Activated B cell treated with CpG ODN at 0.5 μM for 24 hours (primary cell): ENCODE data around the gene ACTL8. TPM values are rescaled to one million over a fixed set of nuclear protein-coding genes. Genes with fewer than 3 reads are reported as not detected.

Source experiments
- ATAC-seq: fragments of 200-7000 bp; cut with Tn5 transposase; one replicate; pipeline ENCODE4 v1.10.0; 2021; ENCODE audit warnings: low read depth, mild to moderate bottlenecking, moderate library complexity
- CTCF ChIA-PET: fragments of 350-600 bp; sonication (Branson Sonifier 250); formaldehyde crosslinking; loops from one replicate; lab custom pipeline; 2021; ENCODE audit warnings: antibody characterized with exemption; lab: Charles Lee
- POLR2A ChIA-PET: fragments of 350-600 bp; sonication (Branson Sonifier 250); formaldehyde crosslinking; loops from one replicate; lab custom pipeline; 2021; ENCODE audit warnings: antibody characterized with exemption; lab: Charles Lee
- DNase-seq: peaks from one replicate; pipeline ENCODE4 v3.0.0; 2022
- H3K27ac Mint-ChIP-seq: one replicate; pipeline ENCODE4 v1.8.0; 2020; ENCODE audit warnings: mixed read lengths
- H3K27me3 Mint-ChIP-seq: one replicate; pipeline ENCODE4 v1.8.0; 2021; ENCODE audit warnings: mixed read lengths
- H3K36me3 Mint-ChIP-seq: one replicate; pipeline ENCODE4 v1.8.0; 2021; ENCODE audit warnings: low read depth, mixed read lengths
- H3K4me1 Mint-ChIP-seq: one replicate; pipeline ENCODE4 v1.8.0; 2021; ENCODE audit warnings: mixed read lengths
- H3K4me3 Mint-ChIP-seq: one replicate; pipeline ENCODE4 v1.8.0; 2020; ENCODE audit warnings: mild to moderate bottlenecking, mixed read lengths
- H3K9me3 Mint-ChIP-seq: one replicate; pipeline ENCODE4 v1.8.0; 2020; ENCODE audit warnings: mixed read lengths
- CTCF ChIP-seq: fragments of 200-600 bp; IDR thresholded peaks from one replicate; pipeline ENCODE4 v1.8.0; 2022; ENCODE audit warnings: antibody characterized with exemption, mild to moderate bottlenecking
- intact Hi-C: fragments of 100-400 bp; cut with micrococcal nuclease; formaldehyde crosslinking; loops from one replicate; pipeline ENCODE4 v1.15.1; 2024
- total RNA-seq: library from RNA; stranded (reverse); gene quantifications from 2 replicates; pipeline ENCODE4 v1.2.3, GENCODE V29; 2022

ACTL8 gene
- total RNA-seq, 1 donor from 2014 or later: not detected

- H3K4me3 Mint-ChIP-seq: no peak overlapping the region
- H3K27ac Mint-ChIP-seq: no peak overlapping the region
- H3K4me1 Mint-ChIP-seq: no peaks in the 10 kb centered on the region
- CTCF ChIA-PET: no interaction called here
- H3K9me3 Mint-ChIP-seq: peaks cover 2% of the 10 kb centered on the region
- no peak for ATAC-seq
- intact Hi-C loops: no loop called here
- POLR2A ChIA-PET: no interaction called here
- no peak for DNase-seq
- TF ChIP-seq CTCF: no peak
- H3K36me3 Mint-ChIP-seq: no peaks in the 10 kb centered on the region
- H3K27me3 Mint-ChIP-seq: peaks cover 15% of the 10 kb centered on the region
Observed at GRCh38 chr1:17846341-17846740, 91.2 kb downstream of the ACTL8 start.

DNA sequence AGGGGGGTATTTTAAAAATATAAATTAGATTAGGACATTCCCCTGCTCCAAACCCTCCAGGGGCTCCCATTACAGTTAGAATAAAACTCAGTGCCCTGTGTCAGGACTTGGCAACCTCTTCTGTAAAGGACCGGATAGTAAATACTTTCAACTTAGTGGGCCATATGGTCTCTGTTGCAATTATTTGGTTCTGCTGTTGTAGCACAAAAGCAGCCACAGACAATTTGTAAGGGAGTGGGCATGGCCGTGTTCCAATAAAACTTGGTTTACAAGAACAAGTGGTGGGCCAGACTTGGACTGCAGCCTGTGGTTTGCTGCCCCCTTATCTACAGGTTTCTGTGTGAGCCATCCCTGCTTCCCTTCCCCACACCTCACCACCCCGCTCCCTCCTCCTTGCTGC lies 92.0 kb downstream of the ACTL8 start:
- no peak for ATAC-seq
- TF ChIP-seq CTCF: no peak
- ChIA-PET CTCF (no interaction called here), POLR2A (no interaction called here)
- H3K4me1 Mint-ChIP-seq: no peaks in the 10 kb centered on the region
- no peak overlapping the region for H3K4me3 Mint-ChIP-seq
- intact Hi-C loops: no loop called here
- H3K9me3 Mint-ChIP-seq: peaks cover 2% of the 10 kb centered on the region
- H3K27me3 Mint-ChIP-seq: peaks cover 15% of the 10 kb centered on the region
- no peak overlapping the region for H3K27ac Mint-ChIP-seq
- DNase-seq: no peak
- no peaks in the 10 kb centered on the region for H3K36me3 Mint-ChIP-seq

DNA sequence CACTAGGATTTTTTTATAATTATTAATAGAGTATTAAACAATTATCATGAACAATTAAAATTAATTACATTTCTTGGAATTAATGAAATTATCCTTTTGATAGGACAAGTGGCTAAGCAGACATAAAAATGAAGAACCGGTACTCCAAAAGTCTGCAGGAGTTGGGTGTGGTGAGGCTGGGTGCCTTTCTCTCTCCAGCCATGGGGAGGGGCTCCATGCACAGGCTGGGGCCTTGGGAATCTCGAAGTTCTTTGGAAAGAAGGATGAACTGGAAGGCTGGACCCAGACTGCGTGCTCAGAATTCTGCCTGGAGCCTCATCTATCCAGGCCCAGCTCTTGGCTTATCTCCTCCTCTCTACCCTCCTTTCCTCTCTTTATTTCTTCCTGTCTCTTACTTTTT lies 94.1 kb downstream of the ACTL8 start:
- intact Hi-C loops: no loop called here
- CTCF ChIA-PET: no interaction called here
- H3K27ac Mint-ChIP-seq: no peak overlapping the region
- no peak overlapping the region for H3K4me3 Mint-ChIP-seq
- DNase-seq: no peak
- no peak for ATAC-seq
- no peak for TF ChIP-seq CTCF
- POLR2A ChIA-PET: no interaction called here
- H3K27me3 Mint-ChIP-seq: peaks cover 6% of the 10 kb centered on the region
- no peaks in the 10 kb centered on the region for H3K36me3 Mint-ChIP-seq
- H3K9me3 Mint-ChIP-seq: peaks cover 2% of the 10 kb centered on the region
- no peaks in the 10 kb centered on the region for H3K4me1 Mint-ChIP-seq

DNA sequence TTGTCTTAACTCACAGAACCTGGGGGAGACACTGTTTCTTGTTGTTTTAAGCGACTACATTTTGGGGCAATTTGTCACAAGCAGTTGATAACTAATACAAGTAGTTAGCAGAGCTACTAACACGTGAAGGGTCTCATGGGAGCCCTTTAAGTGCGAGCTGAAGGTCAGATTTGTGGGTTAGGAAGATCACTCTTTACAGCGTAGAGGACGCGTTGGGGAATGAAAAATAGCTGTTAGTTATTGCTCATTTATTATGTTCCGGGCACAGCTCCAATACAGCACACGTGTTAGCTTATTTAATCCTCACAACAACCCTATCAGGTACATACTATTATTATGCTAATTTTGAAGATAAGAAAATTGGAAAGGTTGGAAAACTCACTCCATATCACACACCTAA lies 95.9 kb downstream of the ACTL8 start:
- DNase-seq (no peak), ATAC-seq (no peak)
- Mint-ChIP-seq H3K27ac (no peak overlapping the region), H3K9me3 (peaks cover 2% of the 10 kb centered on the region), H3K27me3 (peaks cover 11% of the 10 kb centered on the region), H3K36me3 (no peaks in the 10 kb centered on the region), H3K4me3 (no peak overlapping the region), H3K4me1 (no peaks in the 10 kb centered on the region)
- intact Hi-C loops: no loop called here
- POLR2A ChIA-PET: no interaction called here
- CTCF ChIA-PET: no interaction called here
- TF ChIP-seq CTCF: no peak

GRCh38 chr1:17852383-17852782 lies 97.2 kb downstream of the ACTL8 start:
- DNase-seq: no peak
- intact Hi-C loops: no loop called here
- TF ChIP-seq CTCF: no peak
- H3K36me3 Mint-ChIP-seq: no peaks in the 10 kb centered on the region
- H3K4me1 Mint-ChIP-seq: no peaks in the 10 kb centered on the region
- H3K27ac Mint-ChIP-seq: no peak overlapping the region
- peaks cover 7% of the 10 kb centered on the region for H3K27me3 Mint-ChIP-seq
- H3K4me3 Mint-ChIP-seq: no peak overlapping the region
- POLR2A ChIA-PET: no interaction called here
- CTCF ChIA-PET: no interaction called here
- no peak for ATAC-seq
- H3K9me3 Mint-ChIP-seq: peaks cover 2% of the 10 kb centered on the region
